HTERT RPE-1 (cell line): ENCODE results near the gene ADCY1.

Experiments used
- in situ Hi-C: fragments of 300-500 bp; cut with MboI; formaldehyde crosslinking; loops from 4 replicates; pipeline ENCODE4 v1.14.3; 2020; ENCODE audit warnings: low sequenced_read_pairs

Gene ADCY1

DNA sequence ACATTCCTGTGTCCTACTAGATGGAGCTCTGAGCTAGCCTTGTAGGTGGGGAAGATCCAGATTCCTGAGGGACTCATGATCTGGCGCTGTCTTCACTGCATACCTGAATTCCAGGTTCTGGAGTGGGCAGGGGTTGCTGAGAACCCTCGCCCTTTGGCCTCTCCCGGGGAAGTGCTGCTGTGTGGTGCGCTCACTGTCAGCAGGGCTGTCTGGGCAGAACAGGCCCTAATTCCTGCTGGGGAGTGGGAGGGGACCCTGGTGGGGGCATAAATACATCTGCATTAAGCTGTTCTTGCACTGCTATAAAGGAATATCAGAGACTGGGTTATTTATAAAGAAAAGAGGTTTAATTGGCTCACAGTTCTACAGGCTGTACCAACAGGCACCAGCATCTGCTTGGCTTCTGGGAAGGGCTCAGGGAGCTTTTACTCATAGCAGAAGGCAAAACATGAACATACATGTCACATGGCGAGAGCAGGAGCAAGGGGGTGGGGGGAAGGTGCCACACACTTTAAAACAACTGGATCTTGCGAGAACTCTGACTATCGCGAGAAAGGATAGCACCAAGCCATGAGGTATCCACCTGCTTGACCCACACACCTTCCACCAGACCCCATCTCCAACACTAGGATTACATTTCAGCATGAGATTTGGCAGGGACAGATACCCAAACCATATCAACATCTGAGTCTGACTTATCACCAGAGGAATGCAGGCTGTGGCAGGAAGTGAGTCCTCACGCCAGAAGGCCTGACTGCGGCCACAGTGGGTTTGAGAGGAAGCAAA, 115.0 kb downstream of the ADCY1 start:
- in situ Hi-C loops = no loop called here

DNA sequence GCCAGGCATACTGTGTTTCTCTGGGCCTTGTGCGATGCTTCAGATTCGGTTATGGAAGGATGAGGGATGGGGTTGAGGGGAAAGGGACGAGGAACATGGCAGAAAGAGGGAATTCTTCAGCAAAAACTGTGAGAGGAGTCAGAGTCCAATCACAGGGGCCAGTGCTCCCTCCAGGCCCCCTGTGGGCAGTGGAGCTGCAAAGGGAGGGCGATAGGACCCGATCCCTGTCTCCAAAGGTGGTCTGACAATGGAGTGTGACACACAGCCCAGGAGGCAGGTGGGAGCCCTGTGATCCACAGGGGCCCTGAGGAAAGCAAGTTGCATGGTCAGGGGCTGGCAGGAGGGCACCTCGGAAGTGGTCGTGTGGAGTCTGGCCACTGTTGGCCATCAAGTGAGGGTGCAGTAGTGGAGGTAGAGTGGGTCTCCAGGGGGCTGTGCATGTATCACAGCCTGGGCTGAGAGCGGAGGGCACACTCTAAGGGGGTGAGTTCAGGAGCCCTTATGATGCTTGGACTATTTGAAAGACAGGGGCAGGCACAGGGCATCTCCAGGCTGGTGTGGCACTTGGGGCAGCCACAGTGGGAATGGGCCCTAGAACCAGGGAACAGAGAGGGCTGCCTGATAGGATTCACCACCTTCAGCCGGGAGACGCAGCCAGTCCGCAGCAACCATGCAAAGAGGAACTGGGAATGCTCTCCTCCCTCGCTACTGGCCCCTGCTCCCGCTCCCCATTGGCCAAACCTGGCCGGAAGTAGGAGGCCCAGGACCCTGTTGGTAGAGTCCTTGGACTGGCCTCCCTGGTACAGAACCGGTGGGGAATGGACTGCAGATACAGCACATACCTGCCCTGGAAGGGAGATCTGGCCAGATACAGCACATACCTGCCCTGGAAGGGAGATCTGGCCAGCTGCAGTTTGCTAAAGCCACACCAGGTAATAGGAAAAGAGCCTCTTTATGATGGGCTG, 115.9 kb downstream of the ADCY1 start:
- in situ Hi-C loops = no loop called here

DNA sequence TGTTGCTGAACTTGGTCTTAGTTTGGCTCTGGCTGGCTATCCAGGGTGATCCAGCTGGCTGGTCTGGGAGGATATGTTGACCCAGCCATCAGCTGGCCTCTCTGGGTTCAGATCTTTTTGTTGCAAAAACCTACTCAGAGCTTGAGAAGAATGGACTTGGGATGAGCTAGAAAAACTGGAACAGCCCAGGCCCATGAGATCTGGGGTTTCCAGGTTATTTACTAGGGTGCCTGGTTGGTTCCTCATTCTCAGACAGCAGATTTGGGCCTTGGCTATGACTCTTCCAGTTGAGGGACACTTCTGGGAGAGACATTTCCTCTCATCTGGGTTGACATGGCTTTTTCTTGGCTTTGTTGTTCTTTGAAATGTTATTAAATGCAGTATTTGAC, 116.6 kb downstream of the ADCY1 start:
- in situ Hi-C loops = no loop called here

DNA sequence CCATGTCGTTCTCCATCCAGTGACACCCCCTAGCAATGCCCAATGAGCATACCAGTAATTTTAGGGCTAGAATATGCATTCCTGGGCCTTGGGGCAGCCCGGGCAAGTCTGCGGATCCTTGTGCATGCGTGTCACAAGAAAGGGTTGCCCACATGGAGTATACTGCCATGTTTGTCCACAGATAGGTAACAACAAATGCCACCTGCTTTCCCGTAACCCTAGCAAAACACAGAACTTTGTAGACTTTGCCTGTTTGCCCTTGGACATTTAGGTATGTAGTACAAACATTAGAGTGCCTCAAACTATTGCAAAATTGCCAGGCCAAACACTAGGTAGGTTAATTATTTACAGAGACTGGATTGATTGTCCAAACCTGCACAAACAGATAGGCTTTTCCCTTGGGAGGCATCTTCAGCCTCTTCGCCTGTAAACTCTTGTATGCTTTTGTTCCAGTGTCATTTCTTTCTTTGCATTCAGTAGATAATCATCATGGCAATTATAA, 117.0 kb downstream of the ADCY1 start:
- in situ Hi-C loops = no loop called here

DNA sequence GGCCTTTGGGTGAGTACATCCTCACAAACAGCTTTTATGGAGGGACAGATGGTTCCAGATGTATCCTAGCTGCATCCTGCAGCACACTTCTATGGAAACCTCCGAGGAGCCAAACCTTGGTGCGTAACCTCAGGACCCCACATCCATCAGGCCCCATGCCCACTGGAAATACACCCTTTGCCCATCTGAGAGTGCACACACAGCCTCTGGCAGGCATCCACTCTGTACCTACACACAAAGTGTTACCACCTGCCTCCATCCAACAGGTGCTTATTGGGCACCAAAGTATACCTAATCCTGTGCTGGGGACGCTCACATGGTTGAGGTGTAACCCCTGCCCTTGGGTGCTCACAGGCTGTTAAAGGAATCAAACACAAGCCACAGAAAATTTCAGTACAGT, 117.9 kb downstream of the ADCY1 start:
- in situ Hi-C loops = no loop called here

DNA sequence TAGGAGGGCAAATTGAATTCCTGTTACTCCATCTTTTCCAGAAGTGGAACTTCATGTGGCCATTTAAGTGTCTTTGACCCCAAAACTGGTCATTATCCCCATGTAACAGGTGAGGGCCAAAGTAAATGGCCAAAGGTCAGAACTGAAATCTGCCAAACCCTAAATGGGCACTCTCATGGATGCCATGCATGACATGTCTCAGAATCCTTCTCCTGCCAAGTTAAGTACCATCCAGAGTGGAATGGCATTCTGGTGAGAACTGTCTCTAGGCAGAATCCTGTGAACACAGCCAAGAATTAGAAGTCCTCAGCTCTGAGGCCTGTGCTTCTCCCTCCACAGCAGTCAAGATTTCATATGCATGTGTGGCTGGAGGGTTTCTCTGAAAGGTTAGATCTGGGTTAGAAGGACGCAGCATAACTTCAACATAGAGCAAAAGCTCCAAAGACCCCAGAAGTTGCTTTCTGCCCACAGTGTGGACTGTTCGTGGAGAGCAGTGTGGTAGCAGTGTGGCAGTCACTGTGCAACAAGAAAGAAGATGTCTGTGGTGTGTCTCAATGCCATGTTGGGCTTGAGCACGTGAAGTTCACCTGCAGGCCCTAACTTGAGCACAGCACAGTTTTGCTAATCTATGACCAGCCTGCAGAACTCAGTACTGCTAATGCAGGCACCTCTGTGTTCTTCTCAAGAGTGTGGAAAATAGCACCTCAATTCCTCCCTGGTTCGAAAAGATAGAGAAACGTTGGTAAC, 121.3 kb downstream of the ADCY1 start:
- in situ Hi-C loops = no loop called here

DNA sequence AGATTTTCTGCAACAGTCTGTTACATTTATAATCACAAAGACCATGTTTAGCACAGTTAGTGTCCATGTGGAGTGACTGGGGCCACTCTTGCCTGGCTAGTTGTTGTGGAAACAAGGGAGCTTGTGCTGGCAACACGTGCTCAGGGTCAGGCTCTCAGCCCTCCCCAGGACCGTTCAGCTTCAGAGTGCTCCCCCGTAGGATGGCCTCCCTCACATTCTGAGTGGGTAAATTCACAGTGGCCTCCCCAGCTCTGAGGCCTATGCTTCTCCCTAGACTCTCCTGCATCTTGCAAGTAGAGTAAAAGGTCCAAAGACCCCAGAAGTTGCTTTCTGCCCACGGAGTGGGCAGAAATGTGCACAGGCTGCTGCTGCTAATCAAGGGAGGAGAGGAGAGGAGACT, 122.3 kb downstream of the ADCY1 start:
- in situ Hi-C loops = no loop called here

DNA sequence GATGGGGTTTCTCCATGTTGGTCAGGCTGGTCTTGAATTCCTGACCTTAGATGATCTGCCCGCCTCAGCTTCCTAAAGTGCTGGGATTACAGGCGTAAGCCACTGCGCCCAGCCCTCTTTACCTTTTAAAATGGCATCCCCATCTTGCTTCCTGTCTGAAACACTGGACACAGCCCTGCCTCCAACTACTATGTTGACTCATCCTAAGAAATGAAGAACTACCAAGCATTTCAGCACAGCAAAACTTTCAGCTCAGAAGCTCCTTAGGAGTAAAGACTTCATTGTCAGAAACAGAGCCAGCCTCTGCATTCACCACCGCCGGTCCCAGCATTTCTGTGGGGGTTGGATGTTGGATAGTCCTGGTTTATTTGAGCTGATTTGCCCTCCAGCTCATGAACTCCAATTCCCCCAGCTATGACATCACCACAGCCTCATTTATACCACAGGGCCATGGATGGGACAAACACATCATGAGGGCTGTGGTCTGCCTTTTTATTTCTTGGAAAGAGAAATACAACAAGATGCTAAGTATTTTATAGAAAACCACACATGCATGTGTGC, 123.5 kb downstream of the ADCY1 start:
- in situ Hi-C loops = no loop called here

DNA sequence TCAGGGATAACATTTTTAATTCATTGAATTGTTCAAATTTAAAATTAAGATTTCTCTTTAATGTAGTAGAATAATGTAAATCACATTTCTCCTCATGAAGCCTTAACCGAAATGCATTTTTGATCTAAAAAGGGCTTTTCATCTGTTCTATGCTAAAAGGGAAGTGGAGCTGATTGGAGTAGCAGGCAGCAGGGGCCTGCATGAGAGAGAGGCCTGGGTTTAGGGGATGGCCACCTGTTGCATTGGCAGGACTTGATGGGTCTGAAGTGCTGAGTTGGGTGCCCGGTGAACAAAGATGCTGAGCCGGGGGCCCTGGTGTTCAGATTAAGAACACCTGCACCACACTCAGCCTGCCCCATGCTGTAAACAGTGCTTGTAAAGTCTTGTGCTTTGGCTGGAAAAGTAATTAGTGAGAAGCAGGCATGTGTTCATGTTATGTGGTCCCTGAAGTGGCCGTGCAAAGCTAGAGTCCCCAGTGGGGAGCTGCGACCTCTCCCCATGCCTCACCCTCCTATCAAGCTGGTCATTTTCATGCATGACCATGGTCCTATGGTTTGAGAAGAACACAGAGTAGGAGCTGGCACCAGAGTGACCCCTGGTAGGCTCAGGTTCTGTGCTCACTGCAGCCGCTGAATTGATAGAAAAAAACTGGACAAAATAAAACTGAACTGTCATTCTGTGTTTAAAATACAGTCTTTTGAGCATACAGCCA, 124.3 kb downstream of the ADCY1 start:
- in situ Hi-C loops = no loop called here

DNA sequence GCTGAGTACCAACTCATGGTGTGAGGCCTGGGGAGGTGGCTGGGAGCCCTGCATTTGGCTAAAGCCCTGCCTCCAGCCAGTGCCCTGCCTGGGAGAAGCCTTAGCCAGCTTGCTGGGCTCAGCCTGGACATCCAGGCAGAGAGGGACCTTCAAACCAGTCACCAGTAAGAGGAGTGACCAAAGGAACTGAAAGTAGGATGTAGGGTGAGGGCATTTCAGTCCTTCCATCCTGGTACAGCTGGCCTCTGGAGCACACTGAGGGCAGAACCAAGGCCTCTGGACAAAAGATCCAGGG, 124.8 kb downstream of the ADCY1 start:
- in situ Hi-C loops = no loop called here

DNA sequence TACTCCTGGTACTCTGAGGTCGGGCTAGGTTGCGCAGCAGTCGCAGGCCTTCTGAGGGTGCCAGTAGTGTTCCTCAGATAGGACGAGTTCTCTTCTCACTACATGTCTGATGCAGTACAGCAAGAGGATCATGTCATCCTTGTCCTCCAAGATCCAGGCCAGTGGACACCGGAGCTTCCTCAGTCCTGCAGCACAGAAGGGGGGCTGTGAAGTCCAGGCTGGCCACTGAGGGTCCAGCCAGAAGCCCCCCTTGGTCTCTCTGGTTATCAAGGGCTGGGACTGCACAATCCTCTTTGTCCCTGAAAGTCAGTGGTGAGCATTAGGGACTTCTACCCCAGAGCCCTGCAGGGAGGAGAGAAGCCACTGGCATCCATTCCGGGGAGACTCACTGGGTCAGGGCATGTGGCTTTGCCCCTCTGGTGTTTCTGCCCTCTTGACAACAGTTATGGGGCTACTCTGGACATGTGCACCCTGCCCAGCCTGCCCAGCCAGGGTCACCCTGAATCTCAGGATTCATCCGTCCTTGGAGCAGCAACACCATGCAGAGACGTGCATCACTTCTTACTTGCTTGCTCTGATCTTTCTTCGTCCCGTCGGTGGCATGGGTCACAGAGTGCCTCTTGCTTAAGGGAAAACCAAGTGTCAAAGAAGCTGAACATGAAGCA, 125.7 kb downstream of the ADCY1 start:
- in situ Hi-C loops = no loop called here

DNA sequence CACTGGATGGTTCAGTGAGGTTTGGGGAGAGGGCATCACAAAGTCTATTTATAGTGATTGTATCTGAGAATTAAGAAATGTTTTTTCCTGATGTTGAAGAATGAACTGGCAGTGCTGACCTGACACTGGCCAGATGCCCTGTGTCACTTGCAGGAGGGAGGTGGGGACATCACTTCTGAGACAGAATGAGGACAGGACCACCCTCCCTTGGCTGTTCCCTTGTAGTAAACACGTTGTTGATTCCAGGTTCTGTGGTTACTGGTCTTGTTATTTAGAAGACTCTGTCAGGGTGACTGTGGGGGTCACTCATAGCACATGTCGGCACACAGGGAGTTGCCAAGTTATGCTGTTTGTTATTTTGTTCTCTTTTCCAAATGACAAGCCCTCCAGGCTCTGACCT, 126.4 kb downstream of the ADCY1 start:
- in situ Hi-C loops = no loop called here

DNA sequence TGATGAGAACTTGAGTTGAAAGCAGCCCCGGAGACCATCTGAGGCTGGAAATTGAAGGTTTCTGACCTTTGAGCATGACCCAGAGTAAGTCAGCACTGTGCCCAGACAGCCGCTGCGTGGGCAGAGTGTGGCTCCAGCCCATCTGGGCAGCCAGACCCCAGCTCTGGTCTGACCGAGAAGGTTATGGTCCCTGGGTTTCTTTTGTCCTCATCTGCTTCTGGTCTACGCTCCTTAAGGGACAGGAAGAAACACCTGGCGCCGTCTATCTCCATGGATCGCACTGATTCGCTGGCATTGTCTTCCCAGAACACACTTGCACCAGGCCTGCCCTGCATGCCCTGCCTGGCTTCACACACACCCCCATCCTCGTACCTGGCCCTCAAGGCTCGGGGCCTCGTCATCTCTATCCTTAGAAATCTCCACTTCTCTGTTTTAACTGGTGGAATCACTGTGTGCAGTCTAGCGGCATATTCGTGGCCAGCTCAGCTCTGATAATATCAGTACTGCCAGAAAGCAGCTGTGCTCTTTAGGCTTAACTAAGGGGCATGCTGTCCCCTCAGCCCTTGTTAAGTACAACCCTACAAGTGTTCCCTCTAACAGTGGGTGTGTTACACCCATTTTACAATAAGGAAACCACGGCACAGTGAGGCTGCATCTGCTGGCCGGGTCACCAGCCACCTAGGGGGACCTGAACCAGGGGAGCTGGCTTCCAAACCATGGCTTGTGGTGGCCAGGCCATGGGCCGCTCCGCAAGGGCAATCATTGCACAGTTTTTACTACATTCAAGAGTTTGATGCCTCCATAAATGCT, 127.7 kb downstream of the ADCY1 start:
- in situ Hi-C loops = no loop called here

DNA sequence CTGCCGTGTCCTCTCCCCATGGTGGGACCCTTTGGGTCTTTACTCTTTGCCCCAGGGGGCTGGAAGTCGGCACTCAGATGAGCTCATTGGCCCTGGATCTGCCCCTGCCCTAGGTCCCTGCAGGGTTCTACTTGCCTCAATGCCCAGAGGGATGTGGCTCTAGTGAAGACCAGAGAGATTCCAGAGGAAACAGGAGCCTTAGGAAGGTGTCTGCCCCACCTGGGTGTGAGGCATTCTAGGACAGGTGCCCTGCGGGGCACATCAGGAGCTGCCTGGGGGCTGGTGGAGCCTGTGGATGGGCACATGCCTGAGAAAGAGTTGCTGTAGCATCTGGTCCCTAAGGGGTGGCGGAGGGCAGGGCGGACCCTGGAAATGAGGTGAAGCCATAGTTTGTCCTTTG, 128.6 kb downstream of the ADCY1 start:
- in situ Hi-C loops = no loop called here

DNA sequence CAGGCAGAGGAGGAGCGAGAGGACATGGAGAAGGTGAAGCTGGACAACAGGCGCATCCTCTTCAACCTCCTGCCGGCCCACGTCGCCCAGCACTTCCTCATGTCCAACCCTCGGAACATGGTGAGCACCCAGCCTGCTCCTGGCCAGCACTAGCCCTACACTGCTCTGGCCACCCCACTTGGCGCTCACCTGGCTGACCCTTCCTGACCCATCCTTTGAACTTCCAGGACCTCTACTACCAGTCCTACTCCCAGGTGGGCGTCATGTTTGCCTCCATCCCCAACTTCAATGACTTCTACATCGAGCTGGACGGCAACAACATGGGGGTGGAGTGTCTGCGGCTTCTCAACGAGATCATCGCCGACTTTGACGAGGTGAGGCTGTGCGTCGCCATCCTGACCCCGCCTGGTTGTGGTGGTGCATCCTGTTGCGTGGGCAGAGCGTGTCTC, 129.2 kb downstream of the ADCY1 start:
- in situ Hi-C loops = no loop called here

DNA sequence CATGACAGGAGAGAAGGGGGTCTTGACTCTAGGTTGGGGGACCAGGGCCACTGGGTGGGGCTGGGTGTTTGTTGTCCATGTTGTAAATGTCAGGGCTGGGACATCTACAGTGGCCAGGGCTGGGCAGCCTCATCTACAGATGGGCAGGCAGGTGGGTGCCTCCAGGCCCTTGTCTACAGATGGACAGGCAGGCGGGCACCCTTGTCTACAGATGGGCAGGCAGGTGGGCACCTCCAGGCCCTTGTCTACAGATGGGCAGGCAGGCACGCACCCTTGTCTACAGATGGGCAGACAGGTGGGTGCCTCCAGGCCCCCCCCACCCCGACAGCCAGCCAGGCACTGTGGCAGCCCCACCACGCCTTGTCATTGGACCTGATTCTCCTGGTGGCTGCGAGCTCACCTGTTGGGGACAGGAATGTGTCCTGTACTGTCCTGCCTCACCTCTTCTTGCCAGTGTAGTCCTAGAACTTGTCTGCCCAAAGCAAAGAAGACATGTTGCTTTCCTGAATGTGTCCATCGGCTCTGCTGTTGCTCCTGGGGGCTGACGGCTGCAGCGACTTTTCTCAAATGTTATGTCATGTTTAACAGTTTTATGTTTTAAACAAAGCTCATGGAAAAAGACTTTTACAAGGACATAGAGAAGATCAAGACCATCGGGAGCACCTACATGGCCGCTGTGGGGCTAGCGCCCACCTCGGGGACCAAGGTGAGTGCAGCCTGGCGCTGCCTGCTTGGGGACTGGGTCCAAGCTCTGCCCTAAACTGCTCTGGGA, 129.9 kb downstream of the ADCY1 start:
- in situ Hi-C loops = no loop called here

DNA sequence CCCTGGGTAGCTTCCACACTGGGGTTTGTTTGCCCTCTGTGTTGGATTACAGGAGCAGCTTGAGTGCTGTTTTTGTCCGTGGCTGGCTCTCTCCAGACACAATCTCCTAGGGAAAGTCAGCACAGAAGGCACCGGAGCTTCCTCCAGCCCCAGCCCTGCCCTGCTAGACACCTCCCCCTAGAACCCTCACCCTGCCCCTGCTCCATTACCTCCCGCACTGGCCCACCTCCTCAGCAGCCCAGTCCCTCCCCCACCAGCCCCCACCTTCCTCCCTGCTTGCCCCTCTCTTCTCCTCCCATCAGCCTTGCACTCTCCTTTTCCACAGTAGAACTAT, 130.5 kb downstream of the ADCY1 start:
- in situ Hi-C loops = no loop called here
